Measurements from ENCODE around the gene LIPM. TPM values are rescaled to one million over a fixed set of nuclear protein-coding genes. Genes with fewer than 3 reads are reported as not detected.

Gene LIPM
- total RNA-seq, 1 experiment from 2014 or later = not detected

GRCh38 chr10:88840104-88840503, 37.6 kb downstream of the LIPM start:
- intact Hi-C loops (cut with micrococcal nuclease) = no loop called here
- POLR2A ChIA-PET = interaction anchor here (0.7 to 1.3 kb wide), 9 partner anchors 11 to 180 kb away, joined by 3 to 5 read pairs (median 3); partner anchors contain the start of genes ANKRD22 and STAMBPL1
- peaks cover 6% of the 10 kb centered on the region for H3K36me3 Mint-ChIP-seq (ENCODE audit: insufficient read depth, unreplicated experiment)
- no peak for DNase-seq (ENCODE audit: unreplicated experiment)
- no peak overlapping the region for H3K27ac Mint-ChIP-seq (ENCODE audit: low read depth, unreplicated experiment)
- TF ChIP-seq, protein P1, sequence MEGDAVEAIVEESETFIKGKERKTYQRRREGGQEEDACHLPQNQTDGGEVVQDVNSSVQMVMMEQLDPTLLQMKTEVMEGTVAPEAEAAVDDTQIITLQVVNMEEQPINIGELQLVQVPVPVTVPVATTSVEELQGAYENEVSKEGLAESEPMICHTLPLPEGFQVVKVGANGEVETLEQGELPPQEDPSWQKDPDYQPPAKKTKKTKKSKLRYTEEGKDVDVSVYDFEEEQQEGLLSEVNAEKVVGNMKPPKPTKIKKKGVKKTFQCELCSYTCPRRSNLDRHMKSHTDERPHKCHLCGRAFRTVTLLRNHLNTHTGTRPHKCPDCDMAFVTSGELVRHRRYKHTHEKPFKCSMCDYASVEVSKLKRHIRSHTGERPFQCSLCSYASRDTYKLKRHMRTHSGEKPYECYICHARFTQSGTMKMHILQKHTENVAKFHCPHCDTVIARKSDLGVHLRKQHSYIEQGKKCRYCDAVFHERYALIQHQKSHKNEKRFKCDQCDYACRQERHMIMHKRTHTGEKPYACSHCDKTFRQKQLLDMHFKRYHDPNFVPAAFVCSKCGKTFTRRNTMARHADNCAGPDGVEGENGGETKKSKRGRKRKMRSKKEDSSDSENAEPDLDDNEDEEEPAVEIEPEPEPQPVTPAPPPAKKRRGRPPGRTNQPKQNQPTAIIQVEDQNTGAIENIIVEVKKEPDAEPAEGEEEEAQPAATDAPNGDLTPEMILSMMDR (IDR thresholded peaks at IDR 0.05; ENCODE audit: unreplicated experiment) = no peak
- CTCF ChIA-PET = interaction anchor here (0.6 to 19.9 kb wide), 3 partner anchors 24 to 273 kb away, joined by 3 to 588 read pairs (median 14); no protein-coding TSS in a partner anchor
- H3K4me3 Mint-ChIP-seq (ENCODE audit: unreplicated experiment) = no peak overlapping the region
- H3K4me1 Mint-ChIP-seq (ENCODE audit: insufficient read depth, unreplicated experiment) = peaks cover 4% of the 10 kb centered on the region
- BruUV-seq (replicated peaks) = no TSS peak
- no peaks in the 10 kb centered on the region for H3K9me3 Mint-ChIP-seq (ENCODE audit: unreplicated experiment)
- no peaks in the 10 kb centered on the region for H3K27me3 Mint-ChIP-seq (ENCODE audit: insufficient read depth, unreplicated experiment)

DNA sequence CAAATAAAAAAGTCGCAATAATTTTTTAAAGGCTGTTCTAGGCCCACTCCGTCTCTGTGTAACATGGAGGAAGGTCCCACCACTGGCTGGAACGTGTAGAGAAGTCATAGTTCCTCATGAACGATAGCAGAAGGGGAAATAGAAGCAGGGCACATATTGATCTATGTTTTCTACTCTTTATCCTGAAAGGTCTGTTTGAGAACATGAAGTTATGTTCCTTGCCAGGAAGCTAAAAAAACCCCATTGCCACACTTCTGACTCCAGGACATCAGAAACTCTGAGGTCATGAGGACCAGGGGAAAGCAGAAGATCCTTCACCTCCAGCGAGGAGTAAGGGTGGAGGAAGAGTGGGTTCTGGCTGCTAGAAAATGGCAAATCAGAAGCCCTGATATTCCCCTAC, 38.4 kb downstream of the LIPM start:
- no TSS peak for BruUV-seq (replicated peaks)
- H3K27me3 Mint-ChIP-seq (ENCODE audit: insufficient read depth, unreplicated experiment) = no peaks in the 10 kb centered on the region
- no peak overlapping the region for H3K4me3 Mint-ChIP-seq (ENCODE audit: unreplicated experiment)
- H3K9me3 Mint-ChIP-seq (ENCODE audit: unreplicated experiment) = no peaks in the 10 kb centered on the region
- ChIA-PET POLR2A (interaction anchor here (0.8 to 1.0 kb wide), 6 partner anchors 10 to 180 kb away, joined by 3 read pairs; partner anchors contain the start of gene ANKRD22), CTCF (interaction anchor here (2.7 to 19.9 kb wide), 2 partner anchors 24 to 89 kb away, joined by 14 to 588 read pairs; no protein-coding TSS in a partner anchor)
- TF ChIP-seq, protein P1 (IDR thresholded peaks at IDR 0.05; ENCODE audit: unreplicated experiment) = no peak
- intact Hi-C loops (cut with micrococcal nuclease) = no loop called here
- no peak overlapping the region for H3K27ac Mint-ChIP-seq (ENCODE audit: low read depth, unreplicated experiment)
- DNase-seq (ENCODE audit: unreplicated experiment) = no peak
- peaks cover 4% of the 10 kb centered on the region for H3K4me1 Mint-ChIP-seq (ENCODE audit: insufficient read depth, unreplicated experiment)
- H3K36me3 Mint-ChIP-seq (ENCODE audit: insufficient read depth, unreplicated experiment) = peaks cover 6% of the 10 kb centered on the region

DNA sequence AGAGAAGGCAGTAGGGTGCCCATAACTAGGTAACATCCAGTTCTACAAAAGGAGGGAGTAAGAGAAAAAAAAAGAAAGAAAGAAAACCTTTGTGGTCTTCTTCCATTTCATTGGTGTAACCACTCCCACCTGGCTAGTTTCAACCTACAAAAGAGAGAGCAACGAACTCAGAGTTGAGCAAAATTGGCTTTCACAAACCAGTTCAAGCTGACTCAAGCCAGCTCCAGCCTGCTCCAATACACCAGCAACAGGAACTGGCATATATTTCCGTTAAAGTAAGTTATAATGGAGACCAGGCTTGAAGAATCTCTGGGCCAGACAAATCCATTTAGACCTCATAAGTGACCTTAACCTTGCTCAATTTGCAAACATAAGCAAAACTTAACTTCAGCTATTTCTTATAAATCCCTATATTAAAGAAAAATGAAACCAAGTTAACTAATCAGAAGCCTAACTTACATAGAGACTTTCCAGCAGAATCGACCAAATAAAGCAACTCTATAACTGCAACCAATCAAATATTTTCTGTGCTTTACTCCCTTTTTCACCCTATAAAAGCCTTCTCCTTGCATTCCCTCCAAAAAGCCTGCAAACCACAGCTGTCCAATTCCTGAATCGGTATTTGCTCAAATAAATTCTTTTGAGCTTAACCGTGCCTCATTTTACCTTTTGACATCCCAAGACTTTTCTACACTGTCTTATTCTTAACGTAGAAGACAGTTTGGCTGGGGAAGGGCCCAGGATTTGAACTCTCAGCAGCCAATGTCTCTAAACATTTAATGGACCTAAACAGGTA, 39.0 kb downstream of the LIPM start:
- no TSS peak for BruUV-seq (replicated peaks)
- H3K4me3 Mint-ChIP-seq (ENCODE audit: unreplicated experiment) = no peak overlapping the region
- peaks cover 4% of the 10 kb centered on the region for H3K4me1 Mint-ChIP-seq (ENCODE audit: insufficient read depth, unreplicated experiment)

DNA sequence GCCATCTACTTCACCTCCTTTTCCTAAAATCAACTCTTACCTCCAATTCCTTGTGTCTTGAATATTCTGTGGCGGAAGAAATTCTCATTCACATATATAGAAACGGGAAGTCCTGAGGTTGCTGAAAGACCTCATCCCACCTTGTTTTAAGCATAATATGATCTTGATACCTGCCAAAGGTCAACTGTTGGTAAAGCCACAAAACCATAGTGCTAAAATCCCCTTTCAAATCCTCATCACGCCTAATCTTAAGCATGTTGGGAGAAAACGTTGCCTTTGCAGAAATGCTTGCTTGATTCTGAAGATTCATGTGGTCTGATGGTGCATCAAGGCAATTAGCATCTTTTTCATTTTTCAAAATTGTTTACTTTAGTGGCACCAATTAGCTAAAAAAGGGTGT, 40.6 kb downstream of the LIPM start:
- Mint-ChIP-seq H3K4me1 (ENCODE audit: insufficient read depth, unreplicated experiment) (peaks cover 5% of the 10 kb centered on the region), H3K36me3 (ENCODE audit: insufficient read depth, unreplicated experiment) (peaks cover 6% of the 10 kb centered on the region), H3K27me3 (ENCODE audit: insufficient read depth, unreplicated experiment) (no peaks in the 10 kb centered on the region), H3K27ac (ENCODE audit: low read depth, unreplicated experiment) (no peak overlapping the region), H3K9me3 (ENCODE audit: unreplicated experiment) (no peaks in the 10 kb centered on the region), H3K4me3 (ENCODE audit: unreplicated experiment) (no peak overlapping the region)
- intact Hi-C loops (cut with micrococcal nuclease) = no loop called here
- TF ChIP-seq, protein P1 (IDR thresholded peaks at IDR 0.05; ENCODE audit: unreplicated experiment) = no peak
- no TSS peak for BruUV-seq (replicated peaks)
- ChIA-PET CTCF (interaction anchor here (0.9 to 19.9 kb wide), 5 partner anchors 7 to 291 kb away, joined by 3 to 588 read pairs (median 5); no protein-coding TSS in a partner anchor), POLR2A (interaction anchor here (1.4 to 2.8 kb wide), 2 partner anchors 84 to 147 kb away, joined by 5 to 6 read pairs; partner anchors contain the start of gene FAS)
- DNase-seq (ENCODE audit: unreplicated experiment) = no peak

More for the DNA sequence above, 39.0 kb downstream of the LIPM start:
- TF ChIP-seq, protein P1 (IDR thresholded peaks at IDR 0.05; ENCODE audit: unreplicated experiment) = no peak
- no peak overlapping the region for H3K27ac Mint-ChIP-seq (ENCODE audit: low read depth, unreplicated experiment)
- intact Hi-C loops (cut with micrococcal nuclease) = no loop called here
- CTCF ChIA-PET = interaction anchor here (0.7 to 19.9 kb wide), 3 partner anchors 89 to 373 kb away, joined by 3 to 588 read pairs (median 3); no protein-coding TSS in a partner anchor
- DNase-seq (ENCODE audit: unreplicated experiment) = no peak
- POLR2A ChIA-PET = interaction anchor here (0.8 to 2.8 kb wide), 5 partner anchors 23 to 148 kb away, joined by 3 to 6 read pairs (median 3); partner anchors contain the start of gene FAS
- peaks cover 6% of the 10 kb centered on the region for H3K36me3 Mint-ChIP-seq (ENCODE audit: insufficient read depth, unreplicated experiment)
- H3K9me3 Mint-ChIP-seq (ENCODE audit: unreplicated experiment) = no peaks in the 10 kb centered on the region
- H3K27me3 Mint-ChIP-seq (ENCODE audit: insufficient read depth, unreplicated experiment) = no peaks in the 10 kb centered on the region
